GM21447 (cell line): ENCODE data around the gene GPATCH2L.

Source experiments
- ATAC-seq: cut with Tn5 transposase; IDR thresholded peaks from one replicate; pipeline ENCODE4 v1.9.1; 2021; ENCODE audit not compliant: unreplicated experiment

The GPATCH2L gene

GRCh38 chr14:76252471-76252870 lies 100.7 kb downstream of the GPATCH2L start:
- ATAC-seq: no peak

GRCh38 chr14:76253111-76253510 lies 101.4 kb downstream of the GPATCH2L start:
- no peak for ATAC-seq

- ATAC-seq: no peak
Measured at GRCh38 chr14:76256545-76256944, 104.8 kb downstream of the GPATCH2L start.

- ATAC-seq: no peak
Measured at GRCh38 chr14:76257111-76257803, 105.5 kb downstream of the GPATCH2L start.

GRCh38 chr14:76257842-76258397 lies 106.2 kb downstream of the GPATCH2L start:
- no peak for ATAC-seq

- no peak for ATAC-seq
Measured at GRCh38 chr14:76259029-76259735, 107.5 kb downstream of the GPATCH2L start.

GRCh38 chr14:76260749-76261148 lies 109.0 kb downstream of the GPATCH2L start:
- ATAC-seq: no peak

GRCh38 chr14:76261371-76261811 lies 109.7 kb downstream of the GPATCH2L start:
- ATAC-seq: no peak

GRCh38 chr14:76262641-76263040 lies 110.9 kb downstream of the GPATCH2L start:
- ATAC-seq: no peak
